Measurements from ENCODE around the gene KLHL40. TPM values are rescaled to one million over a fixed set of nuclear protein-coding genes. Genes with fewer than 3 reads are reported as not detected.

Gene KLHL40
- total and polyA plus RNA-seq, 2 donors (not counting 3 experiments of a cell fraction or from before 2014, with no cell fraction given): not detected

DNA sequence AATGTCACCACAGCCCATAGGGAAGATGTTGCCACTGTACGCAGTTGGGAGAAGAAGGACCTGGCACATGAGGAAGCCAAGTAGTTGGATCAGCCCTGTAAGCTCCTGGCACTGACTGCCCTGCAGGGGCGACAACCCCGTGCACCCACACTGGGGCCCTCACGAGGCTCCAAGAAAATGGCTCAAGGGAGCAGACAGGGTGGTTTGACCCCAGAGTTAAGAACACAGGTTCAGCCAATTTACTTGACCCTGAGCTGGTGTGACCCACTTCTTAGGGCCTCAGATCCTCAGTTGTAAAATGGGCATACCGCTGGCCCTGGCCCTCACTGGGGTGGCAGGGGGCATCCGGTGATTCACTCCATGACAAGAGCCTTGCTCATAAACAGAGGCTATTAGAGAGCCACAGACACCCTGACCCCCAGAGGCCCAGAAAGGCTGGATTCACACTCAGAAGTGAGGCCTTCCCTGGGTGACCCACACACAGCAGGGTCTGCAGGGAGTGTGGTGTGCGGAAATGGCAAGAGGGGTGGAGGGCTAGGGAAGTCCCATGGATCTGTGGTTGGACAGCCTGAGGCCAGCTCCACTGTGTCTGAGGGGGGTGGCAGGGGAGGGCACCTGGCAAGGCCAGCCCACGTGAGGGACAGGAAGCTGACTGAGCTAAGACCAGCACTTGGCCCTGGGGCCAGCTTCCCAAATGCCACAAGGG, 19.0 kb downstream of the KLHL40 start:
- Histone ChIP-seq H3K79me2 (ENCODE audit: control insufficient read depth, insufficient read depth, low read length) (no peaks in the 10 kb centered on the region), H3K9me3 (replicated peaks; ENCODE audit: control insufficient read depth, insufficient read depth, low read length) (no peaks in the 10 kb centered on the region), H3K27ac (ENCODE audit: insufficient read depth, low read depth, low read length) (no peak overlapping the region), H2AFZ (ENCODE audit: low read depth, low read length) (no peak overlapping the region), H4K20me1 (replicated peaks; ENCODE audit: control insufficient read depth, extremely low read depth, insufficient read depth, low read length) (no peaks in the 10 kb centered on the region), H3K36me3 (ENCODE audit: control insufficient read depth in 2 of 2, extremely low read depth in 1 of 2, insufficient read depth in 2 of 2, low read length in 2 of 2) (no peaks in the 10 kb centered on the region), H3K4me2 (ENCODE audit: insufficient read depth, low read length) (no peak overlapping the region), H3K27me3 (ENCODE audit: control insufficient read depth in 2 of 2, insufficient read depth in 2 of 2, low read length in 2 of 2) (no peaks in the 10 kb centered on the region), H3K9me1 (replicated peaks; ENCODE audit: control insufficient read depth, extremely low read depth, insufficient read depth, low read length) (no peaks in the 10 kb centered on the region), H3K4me1 (ENCODE audit: control insufficient read depth, extremely low read depth, insufficient read depth, low read length) (no peaks in the 10 kb centered on the region), H3K9ac (replicated peaks; ENCODE audit: extremely low read depth, insufficient read depth, low read length) (no peak overlapping the region), H3K4me3 (replicated peaks in 1 of 3; ENCODE audit: insufficient read depth in 1 of 3, low read depth in 1 of 3, low read length in 3 of 3) (no peak overlapping the region)
- DNase-seq (ENCODE audit: low read depth, low spot score) (no peak), FAIRE-seq (no peak)
- CTCF ChIA-PET: interaction anchor here (1.6 kb wide), 1 partner anchor 38 kb away, joined by 5 read pairs; no protein-coding TSS in a partner anchor
- TF ChIP-seq GATA2 (IDR thresholded peaks at IDR 0.05; ENCODE audit: insufficient read depth, insufficient read length, low read depth, low read length) (no peak), EZH2 (IDR thresholded peaks at IDR 0.05; ENCODE audit: borderline replicate concordance, low read depth, low read length, severe bottlenecking) (no peak), MYC (IDR thresholded peaks at IDR 0.05; ENCODE audit: low read depth, low read length) (no peak), POLR2AphosphoS5 (IDR thresholded peaks at IDR 0.05; ENCODE audit: insufficient read depth, low read depth, low read length) (no peak), POLR2A (IDR thresholded peaks at IDR 0.05; ENCODE audit: low read depth, low read length) (no peak), FOS (IDR thresholded peaks at IDR 0.05; ENCODE audit: borderline replicate concordance, insufficient read depth, low read length) (no peak), JUN (IDR thresholded peaks at IDR 0.05; ENCODE audit: borderline replicate concordance, insufficient read depth, insufficient read length, low read depth) (no peak)
- TF ChIP-seq, protein P1, sequence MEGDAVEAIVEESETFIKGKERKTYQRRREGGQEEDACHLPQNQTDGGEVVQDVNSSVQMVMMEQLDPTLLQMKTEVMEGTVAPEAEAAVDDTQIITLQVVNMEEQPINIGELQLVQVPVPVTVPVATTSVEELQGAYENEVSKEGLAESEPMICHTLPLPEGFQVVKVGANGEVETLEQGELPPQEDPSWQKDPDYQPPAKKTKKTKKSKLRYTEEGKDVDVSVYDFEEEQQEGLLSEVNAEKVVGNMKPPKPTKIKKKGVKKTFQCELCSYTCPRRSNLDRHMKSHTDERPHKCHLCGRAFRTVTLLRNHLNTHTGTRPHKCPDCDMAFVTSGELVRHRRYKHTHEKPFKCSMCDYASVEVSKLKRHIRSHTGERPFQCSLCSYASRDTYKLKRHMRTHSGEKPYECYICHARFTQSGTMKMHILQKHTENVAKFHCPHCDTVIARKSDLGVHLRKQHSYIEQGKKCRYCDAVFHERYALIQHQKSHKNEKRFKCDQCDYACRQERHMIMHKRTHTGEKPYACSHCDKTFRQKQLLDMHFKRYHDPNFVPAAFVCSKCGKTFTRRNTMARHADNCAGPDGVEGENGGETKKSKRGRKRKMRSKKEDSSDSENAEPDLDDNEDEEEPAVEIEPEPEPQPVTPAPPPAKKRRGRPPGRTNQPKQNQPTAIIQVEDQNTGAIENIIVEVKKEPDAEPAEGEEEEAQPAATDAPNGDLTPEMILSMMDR (IDR thresholded peaks at IDR 0.05; ENCODE audit: extremely low read depth in 1 of 2, insufficient read depth in 1 of 2, low read depth in 1 of 2, low read length in 2 of 2): no peak
- TF ChIP-seq, protein P2, sequence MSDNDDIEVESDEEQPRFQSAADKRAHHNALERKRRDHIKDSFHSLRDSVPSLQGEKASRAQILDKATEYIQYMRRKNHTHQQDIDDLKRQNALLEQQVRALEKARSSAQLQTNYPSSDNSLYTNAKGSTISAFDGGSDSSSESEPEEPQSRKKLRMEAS (IDR thresholded peaks at IDR 0.05; ENCODE audit: insufficient read depth, insufficient read length): no peak
- POLR2A ChIA-PET: no interaction called here
- BruUV-seq (replicated peaks): no TSS peak
- intact Hi-C loops (cut with micrococcal nuclease): no loop called here
- dilution Hi-C loops (cut with MboI; ENCODE audit: extremely low pct_ligation_motif_present, low sequenced_read_pairs): no loop called here
